GM19467 (cell line): ENCODE results near the gene TCTN1.

ENCODE experiments used
- ATAC-seq: cut with Tn5 transposase; IDR thresholded peaks from one replicate; pipeline ENCODE4 v1.9.1; 2021; ENCODE audit warnings: mild to moderate bottlenecking, moderate library complexity; ENCODE audit not compliant: unreplicated experiment

TCTN1 gene

GRCh38 chr12:110677206-110677911 is 63.4 kb downstream of the TCTN1 start:
- ATAC-seq: peak; percentile 64

DNA sequence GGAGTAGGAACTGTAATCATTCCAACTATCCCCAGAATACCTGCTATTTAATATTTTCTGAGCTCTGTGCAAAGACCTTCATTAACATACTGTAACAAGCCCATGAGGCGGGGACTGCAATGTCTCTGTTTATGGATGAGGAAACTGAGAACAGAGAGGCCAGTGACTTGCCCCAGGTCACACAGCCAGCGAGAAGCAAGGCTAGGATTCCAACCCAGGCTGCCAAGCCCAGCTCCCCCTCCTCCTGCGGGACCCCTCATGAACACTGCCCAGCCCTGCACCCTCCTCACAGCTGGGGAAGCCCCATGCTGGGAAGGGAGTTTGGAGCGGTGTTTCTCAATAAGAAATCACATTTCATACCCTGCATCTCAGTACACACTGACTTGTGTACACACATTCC is 64.1 kb downstream of the TCTN1 start:
- ATAC-seq: peak; percentile 11

DNA sequence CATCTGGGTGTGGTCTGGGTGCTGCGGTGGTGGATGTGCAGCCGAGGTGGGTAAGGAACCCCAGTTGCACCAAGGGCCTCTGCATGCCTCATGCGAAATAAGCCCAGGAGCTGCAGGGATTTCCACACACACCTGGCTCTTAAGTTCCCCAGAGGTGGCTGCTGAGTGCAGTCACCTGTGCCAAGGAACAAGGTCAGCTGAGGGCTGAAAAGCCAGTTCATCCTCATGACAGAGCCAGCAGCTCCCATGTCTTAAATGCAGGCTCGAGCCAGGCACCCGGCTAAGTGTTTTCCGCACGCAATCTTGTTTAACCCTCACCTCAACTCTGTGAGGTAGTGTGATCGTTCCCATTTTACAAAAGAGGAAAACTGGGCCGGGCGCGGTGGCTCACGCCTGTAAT is 65.3 kb downstream of the TCTN1 start:
- ATAC-seq: no peak

GRCh38 chr12:110680032-110680431 is 66.1 kb downstream of the TCTN1 start:
- no peak for ATAC-seq

DNA sequence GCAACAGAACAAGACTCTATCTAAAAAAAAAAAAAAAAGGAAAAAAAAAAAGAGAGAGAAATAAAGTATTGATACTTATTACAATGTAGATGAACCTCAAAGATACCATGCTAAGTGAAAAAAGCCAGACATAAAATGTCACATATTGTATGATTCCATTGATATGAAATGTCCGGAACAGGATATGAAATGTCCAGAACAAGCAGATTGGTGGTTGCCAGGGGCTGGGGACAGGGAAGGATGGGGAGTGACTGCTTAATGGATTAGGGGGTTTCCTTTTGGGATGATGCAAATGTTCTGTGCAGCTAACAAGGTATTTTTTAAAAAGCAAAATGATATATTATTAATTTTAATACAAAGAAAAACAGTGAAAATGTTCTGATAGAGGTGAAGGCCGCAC is 70.0 kb downstream of the TCTN1 start:
- no peak for ATAC-seq

DNA sequence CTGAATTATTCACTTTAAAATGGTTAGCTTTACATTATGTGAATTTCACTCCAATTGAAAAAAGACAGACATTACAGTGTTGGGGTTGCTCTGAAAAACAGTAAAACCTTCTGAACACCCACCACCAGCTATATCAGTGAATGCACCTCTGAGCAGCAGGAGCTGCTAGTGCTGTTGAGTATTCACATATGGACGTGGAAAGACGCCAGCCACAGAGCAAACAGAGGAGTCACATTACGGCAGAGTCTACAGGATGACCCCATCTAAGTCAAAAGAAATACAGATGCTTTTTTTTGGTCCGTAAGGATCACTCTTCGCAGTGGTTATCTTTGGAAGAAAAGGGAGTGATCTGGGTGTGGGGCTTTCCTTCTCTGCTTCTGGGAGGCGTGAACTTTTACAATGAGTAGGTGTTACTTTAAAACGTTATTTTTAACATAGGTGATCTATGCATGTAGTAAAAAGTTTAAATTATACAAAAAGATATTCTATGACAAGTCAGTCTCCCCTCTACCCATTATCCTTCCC is 70.4 kb downstream of the TCTN1 start:
- ATAC-seq: no peak

DNA sequence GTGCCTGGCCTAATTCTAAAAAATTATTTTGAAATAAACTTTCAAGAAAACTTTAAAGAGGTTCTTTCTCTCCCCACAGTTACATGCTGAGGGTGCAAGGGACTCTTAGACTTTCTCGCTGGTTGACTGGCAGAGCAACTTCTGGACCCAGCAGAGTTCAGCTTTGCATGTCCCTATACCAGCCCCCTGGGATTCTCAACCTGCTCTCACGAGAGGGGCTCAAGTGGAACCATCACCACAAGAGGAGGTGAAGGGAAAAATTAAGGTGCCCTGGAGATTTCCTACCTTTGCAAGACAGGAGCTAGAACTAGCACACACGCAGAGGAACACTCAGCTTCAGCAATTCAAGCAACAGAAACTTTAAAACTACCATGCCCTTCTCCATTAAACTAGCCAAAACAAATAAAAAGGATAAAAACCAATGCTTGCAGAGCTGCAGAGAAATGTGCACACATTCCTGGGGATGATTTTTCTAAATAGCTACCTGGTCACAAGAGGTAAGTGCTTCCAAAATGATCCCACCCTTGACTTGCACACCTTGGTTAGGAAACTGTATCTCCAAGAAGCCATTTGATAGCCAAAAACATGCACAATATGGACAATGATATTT is 72.5 kb downstream of the TCTN1 start:
- ATAC-seq: no peak

DNA sequence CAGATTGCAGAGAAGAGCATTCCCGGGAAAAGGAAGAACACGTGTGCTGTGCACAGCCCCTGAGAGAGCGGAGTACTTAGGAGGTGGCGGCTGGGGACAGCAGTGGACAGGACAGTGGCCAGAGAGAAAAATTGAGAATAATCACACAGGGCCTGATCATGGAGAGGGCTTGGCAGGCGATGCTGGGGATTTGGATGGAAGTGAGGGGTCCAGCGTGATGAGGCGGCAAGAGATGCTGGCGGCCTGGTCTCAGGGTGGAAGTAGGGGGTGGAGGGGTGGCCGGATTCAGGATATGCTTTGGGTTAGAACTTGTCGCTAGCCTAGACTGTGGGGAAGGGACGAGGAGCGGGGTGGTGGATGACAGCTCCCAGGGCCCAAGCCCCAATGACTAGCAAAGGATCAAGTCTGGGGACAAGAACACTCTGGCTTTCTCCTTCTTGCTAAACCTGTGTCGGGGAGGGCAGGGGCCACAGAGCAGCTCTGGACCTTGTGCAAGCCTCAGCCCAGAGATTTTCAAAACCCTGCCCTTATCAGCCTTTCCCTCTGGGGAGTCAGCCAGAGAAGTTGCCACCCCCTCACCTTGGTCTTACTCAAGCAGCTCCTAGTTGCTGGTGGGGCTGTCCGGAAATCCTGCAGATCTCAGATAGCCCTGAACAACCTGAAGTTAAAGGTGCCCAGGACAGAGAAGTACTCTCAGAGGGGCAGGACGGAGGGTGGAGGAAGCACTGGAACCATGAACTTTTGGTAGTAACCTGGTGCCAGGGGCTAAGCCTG is 73.7 kb downstream of the TCTN1 start:
- no peak for ATAC-seq

DNA sequence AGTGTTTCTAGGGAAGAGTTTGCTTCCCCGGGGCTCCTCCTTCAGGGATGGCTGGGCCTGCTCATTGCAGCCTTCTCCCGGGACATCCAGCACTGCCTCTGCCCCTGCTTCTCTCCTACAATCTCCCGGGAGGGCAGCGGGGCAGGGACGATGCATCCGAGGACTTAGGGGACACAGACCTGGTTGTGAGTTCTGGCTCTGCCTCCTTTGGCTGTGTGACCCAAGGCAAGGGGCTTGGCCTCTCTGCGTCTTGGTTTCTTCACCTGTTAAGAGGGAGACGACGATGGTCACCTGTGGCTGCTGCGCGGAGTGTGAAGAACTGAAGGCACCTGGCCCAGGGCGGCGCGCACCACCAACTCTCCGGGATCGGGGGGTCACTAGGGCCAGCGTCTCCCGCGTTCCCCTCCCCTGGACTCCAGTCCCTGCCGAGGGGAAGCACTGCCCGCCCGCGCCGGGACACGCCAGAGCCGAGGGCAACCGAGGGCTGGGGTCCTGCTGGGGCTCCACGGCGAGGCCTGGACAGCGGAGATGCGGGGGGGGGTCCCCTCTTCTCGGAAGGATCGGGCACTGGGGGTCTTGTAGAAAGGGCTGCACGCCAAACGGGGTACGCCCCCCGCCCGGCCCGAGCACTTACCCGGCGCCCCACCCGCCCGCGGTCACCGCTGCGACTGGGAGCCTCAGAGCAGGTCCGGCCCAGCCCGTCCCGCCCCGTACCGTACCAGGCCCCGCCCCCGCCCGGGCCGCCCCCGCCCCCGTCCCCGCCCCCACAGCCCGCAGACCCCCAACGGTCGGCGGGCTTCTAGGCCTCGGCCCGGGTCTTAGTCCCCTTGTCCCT is 74.7 kb downstream of the TCTN1 start, which contains the start of gene HVCN1:
Gene HVCN1 (minus strand): TSS at position 670 of the 835 bp plus-strand sequence. CDS start 5,870 bp downstream, outside the sequence.
- ATAC-seq: peak; percentile 6

DNA sequence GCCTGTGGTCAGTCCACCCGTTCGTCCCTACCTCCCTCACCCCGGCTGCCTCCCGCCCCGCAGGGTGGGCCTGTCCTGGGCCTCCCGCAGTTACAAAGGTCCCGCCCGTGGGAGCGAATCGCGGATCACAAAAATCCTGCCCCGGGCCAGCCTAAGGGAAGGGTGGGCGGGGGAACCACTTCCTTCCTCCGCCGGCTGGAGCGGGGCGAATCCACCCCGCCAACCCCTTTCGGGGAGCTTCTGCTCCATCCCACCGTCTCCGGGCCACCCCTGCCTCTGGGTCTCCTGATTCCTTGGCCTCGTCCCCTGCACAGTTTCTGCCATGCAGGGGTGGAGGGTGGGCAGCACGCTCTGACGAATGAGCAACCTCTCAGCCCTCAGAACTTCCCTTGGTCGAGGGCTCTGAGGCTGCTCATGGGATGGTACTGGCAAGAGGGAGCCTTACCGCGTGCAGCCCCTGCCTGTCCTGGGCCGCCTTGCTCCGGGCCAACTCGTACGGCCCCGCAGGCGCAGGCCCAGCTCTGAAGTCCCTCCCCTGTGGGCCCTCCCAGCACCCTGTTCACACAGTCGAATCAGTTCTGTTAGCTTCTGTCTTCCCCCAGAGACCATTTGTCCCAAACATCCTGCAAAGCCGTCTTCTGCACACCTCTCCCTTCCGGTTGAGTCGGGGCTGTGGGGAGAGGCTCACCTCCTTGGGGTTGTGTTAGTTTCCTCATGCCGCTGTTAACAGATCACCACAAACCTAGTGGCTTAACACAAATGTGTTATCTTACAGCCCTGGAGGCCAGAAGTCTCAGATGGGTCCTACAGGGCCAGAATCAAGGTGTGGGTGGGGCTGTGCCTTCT is 75.6 kb downstream of the TCTN1 start:
- ATAC-seq: peak; percentile 49

- ATAC-seq: no peak
Observed at GRCh38 chr12:110690127-110690430, 76.2 kb downstream of the TCTN1 start.

DNA sequence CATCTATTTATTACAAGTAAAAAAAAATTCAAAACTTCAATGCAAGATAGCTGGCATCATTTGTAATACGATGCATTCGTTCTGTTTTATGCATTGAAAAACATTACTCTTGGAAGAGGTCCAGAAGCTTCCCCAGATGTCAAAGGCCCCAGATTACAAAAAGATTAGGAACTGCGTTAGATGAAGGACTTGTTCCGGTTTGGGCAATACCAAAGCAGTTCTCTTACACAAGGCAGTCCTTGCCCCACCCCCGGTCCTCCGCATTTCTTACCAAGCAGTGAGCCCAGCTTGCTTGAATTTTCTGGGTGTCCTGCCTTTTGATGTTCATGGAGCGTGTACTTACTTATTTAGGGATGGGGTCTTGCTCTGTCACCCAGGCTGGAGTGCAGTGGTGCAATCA is 79.8 kb downstream of the TCTN1 start:
- ATAC-seq: no peak

GRCh38 chr12:110694330-110694901 is 80.5 kb downstream of the TCTN1 start:
- no peak for ATAC-seq

DNA sequence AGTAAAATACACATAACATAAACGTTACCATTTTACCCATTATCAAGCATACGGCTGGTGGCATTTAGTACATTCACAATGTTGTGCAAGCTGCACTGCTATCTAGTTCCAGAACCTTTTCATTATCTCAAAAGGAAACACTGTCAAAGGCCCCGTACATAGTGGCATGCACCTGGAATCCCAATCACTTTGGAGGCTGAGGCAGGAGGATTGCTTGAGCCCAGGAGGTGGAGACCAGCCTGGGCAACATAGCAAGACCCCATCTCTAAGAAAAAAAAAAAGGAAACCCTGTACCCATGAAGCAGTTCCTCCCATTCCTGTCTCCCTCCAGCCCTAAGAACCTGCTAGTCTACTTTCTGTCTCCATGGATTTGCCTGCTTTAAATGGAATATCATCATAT is 82.4 kb downstream of the TCTN1 start:
- ATAC-seq: no peak

DNA sequence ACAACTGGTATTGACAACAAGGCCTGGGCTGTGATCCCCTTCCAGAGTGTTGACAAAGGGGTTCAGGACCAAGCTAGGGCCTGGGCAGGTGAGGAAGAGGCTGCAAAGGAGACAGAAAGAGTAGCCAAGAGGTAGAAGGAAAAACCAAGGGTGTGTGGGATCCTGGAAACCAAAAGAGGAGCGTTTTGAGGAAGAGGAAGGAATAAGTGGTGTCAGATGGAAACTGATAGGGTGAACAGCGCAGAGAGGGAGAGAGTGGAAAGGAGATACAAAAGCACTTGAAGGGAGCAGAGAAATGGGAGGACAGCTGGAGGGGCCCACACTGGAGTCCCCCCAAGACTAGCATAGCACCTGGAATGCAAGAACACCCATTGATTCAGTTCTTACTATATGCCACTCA is 83.3 kb downstream of the TCTN1 start:
- ATAC-seq: no peak

GRCh38 chr12:110698171-110698902 is 84.4 kb downstream of the TCTN1 start:
- ATAC-seq: peak; percentile 88
